ENCODE results near the gene MAML2. TPM values are rescaled to one million over a fixed set of nuclear protein-coding genes. Genes with fewer than 3 reads are reported as not detected.
A peak's percentile ranks its signal among the peaks of the same experiment; 100 is the strongest.

Gene MAML2
- total and polyA plus RNA-seq, 2 experiments from 2014 or later, result 4.7 to 15.3 TPM

GRCh38 chr11:96254854-96255253 lies 88.1 kb downstream of the MAML2 start:
- no peak overlapping the region for H3K27ac ChIP-seq

DNA sequence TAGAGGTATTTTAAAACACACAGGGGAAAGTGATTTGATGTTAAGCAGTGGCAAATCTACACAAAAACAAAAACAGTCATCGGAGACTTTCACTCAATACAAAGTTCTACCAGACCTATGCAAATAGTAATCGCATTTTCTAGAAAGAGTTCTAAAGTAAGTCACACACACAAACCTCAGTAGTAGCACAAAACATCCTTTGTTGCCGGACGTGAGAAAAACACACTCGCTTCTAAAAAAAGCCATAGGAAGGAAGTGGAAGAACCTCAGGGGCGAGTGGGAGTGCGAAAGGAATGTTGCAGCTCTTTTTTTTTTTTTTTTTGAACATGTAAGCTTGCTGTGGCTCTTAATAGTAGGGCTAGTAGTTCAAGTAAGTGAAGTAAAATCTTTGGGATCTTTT lies 88.9 kb downstream of the MAML2 start:
- WGBS (ENCODE audit: low lambda C conversion rate, missing lambda C conversion rate), result 36% methylated on average over 7 of the region's 7 CpGs
- no peak for TF ChIP-seq EZH2phosphoT487 (IDR thresholded peaks at IDR 0.05; ENCODE audit: low read depth, severe bottlenecking, unreplicated experiment)
- no peak for TF ChIP-seq EZH2 (IDR thresholded peaks at IDR 0.05; ENCODE audit: borderline replicate concordance)
- TF ChIP-seq, protein P1, sequence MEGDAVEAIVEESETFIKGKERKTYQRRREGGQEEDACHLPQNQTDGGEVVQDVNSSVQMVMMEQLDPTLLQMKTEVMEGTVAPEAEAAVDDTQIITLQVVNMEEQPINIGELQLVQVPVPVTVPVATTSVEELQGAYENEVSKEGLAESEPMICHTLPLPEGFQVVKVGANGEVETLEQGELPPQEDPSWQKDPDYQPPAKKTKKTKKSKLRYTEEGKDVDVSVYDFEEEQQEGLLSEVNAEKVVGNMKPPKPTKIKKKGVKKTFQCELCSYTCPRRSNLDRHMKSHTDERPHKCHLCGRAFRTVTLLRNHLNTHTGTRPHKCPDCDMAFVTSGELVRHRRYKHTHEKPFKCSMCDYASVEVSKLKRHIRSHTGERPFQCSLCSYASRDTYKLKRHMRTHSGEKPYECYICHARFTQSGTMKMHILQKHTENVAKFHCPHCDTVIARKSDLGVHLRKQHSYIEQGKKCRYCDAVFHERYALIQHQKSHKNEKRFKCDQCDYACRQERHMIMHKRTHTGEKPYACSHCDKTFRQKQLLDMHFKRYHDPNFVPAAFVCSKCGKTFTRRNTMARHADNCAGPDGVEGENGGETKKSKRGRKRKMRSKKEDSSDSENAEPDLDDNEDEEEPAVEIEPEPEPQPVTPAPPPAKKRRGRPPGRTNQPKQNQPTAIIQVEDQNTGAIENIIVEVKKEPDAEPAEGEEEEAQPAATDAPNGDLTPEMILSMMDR (IDR thresholded peaks at IDR 0.05; ENCODE audit: poor library complexity), result no peak
- no peaks in the 10 kb centered on the region for H3K9me3 ChIP-seq (ENCODE audit: low read depth)
- peak overlapping the region; percentile 36 for H3K4me2 ChIP-seq
- peaks cover 73% of the 10 kb centered on the region for H3K79me2 ChIP-seq
- DNase-seq (ENCODE audit: low spot score), result no peak
- H3K36me3 ChIP-seq (replicated peaks; ENCODE audit: insufficient read depth, low read depth), result no peaks in the 10 kb centered on the region
- no peaks in the 10 kb centered on the region for H3K27me3 ChIP-seq
- H3K27ac ChIP-seq, result peak overlapping the region; percentile 44
- H4K20me1 ChIP-seq (ENCODE audit: insufficient read depth, poor library complexity, severe bottlenecking), result no peaks in the 10 kb centered on the region
- H3K4me1 ChIP-seq (ENCODE audit: insufficient read depth), result peaks cover 29% of the 10 kb centered on the region
- no peak overlapping the region for H3K4me3 ChIP-seq
- peak overlapping the region; percentile 37 for H2AFZ ChIP-seq
- H3K9me2 ChIP-seq (replicated peaks; ENCODE audit: insufficient read depth), result no peaks in the 10 kb centered on the region

More at GRCh38 chr11:96254854-96255253, 88.1 kb downstream of the MAML2 start:
- Histone ChIP-seq H3K9me2 (replicated peaks; ENCODE audit: insufficient read depth) (no peaks in the 10 kb centered on the region), H3K4me2 (no peak overlapping the region), H3K79me2 (peaks cover 65% of the 10 kb centered on the region), H3K4me3 (no peak overlapping the region), H2AFZ (no peak overlapping the region), H3K4me1 (ENCODE audit: insufficient read depth) (peaks cover 33% of the 10 kb centered on the region), H3K27me3 (no peaks in the 10 kb centered on the region), H3K9me3 (ENCODE audit: low read depth) (no peaks in the 10 kb centered on the region), H3K36me3 (replicated peaks; ENCODE audit: insufficient read depth, low read depth) (no peaks in the 10 kb centered on the region), H4K20me1 (ENCODE audit: insufficient read depth, poor library complexity, severe bottlenecking) (no peaks in the 10 kb centered on the region)
- WGBS (ENCODE audit: low lambda C conversion rate, missing lambda C conversion rate), result 97% methylated on average over 8 of the region's 8 CpGs
- TF ChIP-seq EZH2 (IDR thresholded peaks at IDR 0.05; ENCODE audit: borderline replicate concordance) (no peak), EZH2phosphoT487 (IDR thresholded peaks at IDR 0.05; ENCODE audit: low read depth, severe bottlenecking, unreplicated experiment) (no peak)
- TF ChIP-seq, protein P1 (IDR thresholded peaks at IDR 0.05; ENCODE audit: poor library complexity), result no peak
- no peak for DNase-seq (ENCODE audit: low spot score)

- DNase-seq (ENCODE audit: low spot score), result no peak
- H3K27me3 ChIP-seq, result no peaks in the 10 kb centered on the region
- WGBS (ENCODE audit: low lambda C conversion rate, missing lambda C conversion rate), result 66% methylated on average over 4 of the region's 4 CpGs
- TF ChIP-seq, protein P1 (IDR thresholded peaks at IDR 0.05; ENCODE audit: poor library complexity), result no peak
- TF ChIP-seq EZH2 (IDR thresholded peaks at IDR 0.05; ENCODE audit: borderline replicate concordance), result no peak
- TF ChIP-seq EZH2phosphoT487 (IDR thresholded peaks at IDR 0.05; ENCODE audit: low read depth, severe bottlenecking, unreplicated experiment), result no peak
- no peaks in the 10 kb centered on the region for H3K9me3 ChIP-seq (ENCODE audit: low read depth)
- no peaks in the 10 kb centered on the region for H3K9me2 ChIP-seq (replicated peaks; ENCODE audit: insufficient read depth)
- no peaks in the 10 kb centered on the region for H4K20me1 ChIP-seq (ENCODE audit: insufficient read depth, poor library complexity, severe bottlenecking)
- peaks cover 12% of the 10 kb centered on the region for H3K4me1 ChIP-seq (ENCODE audit: insufficient read depth)
- H3K4me3 ChIP-seq, result no peak overlapping the region
- peaks cover 65% of the 10 kb centered on the region for H3K79me2 ChIP-seq
- no peak overlapping the region for H2AFZ ChIP-seq
- no peak overlapping the region for H3K4me2 ChIP-seq
- peak overlapping the region; percentile 23 for H3K27ac ChIP-seq
- no peaks in the 10 kb centered on the region for H3K36me3 ChIP-seq (replicated peaks; ENCODE audit: insufficient read depth, low read depth)
Observed at GRCh38 chr11:96246718-96247552, 96.1 kb downstream of the MAML2 start.

All from hepatocyte (in vitro differentiated cells).